ENCODE results near the gene ZNF507. TPM values are rescaled to one million over a fixed set of nuclear protein-coding genes. Genes with fewer than 3 reads are reported as not detected.

Gene ZNF507
- total RNA-seq, 1 donor from 2014 or later, result 27.5 TPM

DNA sequence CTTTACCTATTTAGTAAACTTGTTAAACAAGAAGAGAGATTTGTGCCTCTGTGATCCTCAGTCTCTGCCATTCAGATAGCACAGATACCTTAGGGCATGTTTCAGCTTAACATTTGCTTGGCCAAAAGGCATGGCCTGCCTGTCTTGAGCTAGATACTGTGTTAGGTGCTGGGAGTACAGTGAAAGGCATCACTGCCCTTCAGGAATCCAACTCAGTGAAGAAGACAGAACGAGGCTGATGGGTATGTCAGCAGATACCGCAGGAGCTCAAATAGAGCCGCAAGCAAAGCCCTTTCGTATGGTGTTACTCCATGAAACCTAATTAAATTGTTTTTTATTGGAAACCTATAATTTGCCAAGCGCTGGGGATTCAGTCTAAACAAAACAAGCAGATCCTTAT lies 12.9 kb downstream of the ZNF507 start:
- Histone ChIP-seq H3K27ac (no peak overlapping the region), H3K36me3 (peaks cover 0 to 61% of the 10 kb centered on the region in 2 donors), H3K9me3 (no peaks in the 10 kb centered on the region), H3K4me3 (no peak overlapping the region), H3K27me3 (no peaks in the 10 kb centered on the region), H3K4me1 (peaks cover 13% of the 10 kb centered on the region)
- intact Hi-C loops (cut with DNase I), result no loop called here
- DNase-seq (ENCODE audit: extremely low spot score in 2 of 2), result no peak
- no peak for TF ChIP-seq POLR2AphosphoS5 (IDR thresholded peaks at IDR 0.05; ENCODE audit: insufficient read depth in 1 of 2, low read depth in 1 of 2)
- TF ChIP-seq, protein P1, sequence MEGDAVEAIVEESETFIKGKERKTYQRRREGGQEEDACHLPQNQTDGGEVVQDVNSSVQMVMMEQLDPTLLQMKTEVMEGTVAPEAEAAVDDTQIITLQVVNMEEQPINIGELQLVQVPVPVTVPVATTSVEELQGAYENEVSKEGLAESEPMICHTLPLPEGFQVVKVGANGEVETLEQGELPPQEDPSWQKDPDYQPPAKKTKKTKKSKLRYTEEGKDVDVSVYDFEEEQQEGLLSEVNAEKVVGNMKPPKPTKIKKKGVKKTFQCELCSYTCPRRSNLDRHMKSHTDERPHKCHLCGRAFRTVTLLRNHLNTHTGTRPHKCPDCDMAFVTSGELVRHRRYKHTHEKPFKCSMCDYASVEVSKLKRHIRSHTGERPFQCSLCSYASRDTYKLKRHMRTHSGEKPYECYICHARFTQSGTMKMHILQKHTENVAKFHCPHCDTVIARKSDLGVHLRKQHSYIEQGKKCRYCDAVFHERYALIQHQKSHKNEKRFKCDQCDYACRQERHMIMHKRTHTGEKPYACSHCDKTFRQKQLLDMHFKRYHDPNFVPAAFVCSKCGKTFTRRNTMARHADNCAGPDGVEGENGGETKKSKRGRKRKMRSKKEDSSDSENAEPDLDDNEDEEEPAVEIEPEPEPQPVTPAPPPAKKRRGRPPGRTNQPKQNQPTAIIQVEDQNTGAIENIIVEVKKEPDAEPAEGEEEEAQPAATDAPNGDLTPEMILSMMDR (IDR thresholded peaks at IDR 0.05), result no peak
- TF ChIP-seq POLR2A (IDR thresholded peaks at IDR 0.05), result no peak

DNA sequence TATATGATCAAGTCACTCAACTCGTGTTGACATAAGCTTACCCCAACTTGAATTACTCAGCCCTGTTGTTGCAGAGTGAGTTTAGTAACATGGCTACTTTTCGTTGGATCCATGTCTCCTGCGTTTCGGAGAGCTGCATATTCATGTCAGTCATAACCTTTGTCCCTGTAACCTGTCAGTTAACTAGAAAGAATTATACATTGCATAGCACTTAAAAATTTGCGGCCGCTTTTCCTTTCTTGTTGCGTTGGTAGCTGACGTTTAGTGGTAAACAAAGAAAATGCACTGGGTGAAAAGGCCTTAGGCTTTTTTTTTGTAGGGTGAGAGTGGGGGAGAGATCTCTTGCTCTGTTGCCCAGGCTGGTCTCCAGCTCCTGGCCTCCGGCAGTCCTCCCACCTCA lies 14.2 kb downstream of the ZNF507 start:
- TF ChIP-seq POLR2AphosphoS5 (IDR thresholded peaks at IDR 0.05; ENCODE audit: insufficient read depth in 1 of 2, low read depth in 1 of 2) (no peak), POLR2A (IDR thresholded peaks at IDR 0.05) (no peak)
- TF ChIP-seq, protein P1 (IDR thresholded peaks at IDR 0.05), result no peak
- Histone ChIP-seq H3K27ac (no peak overlapping the region), H3K27me3 (no peaks in the 10 kb centered on the region), H3K36me3 (peaks cover 0 to 49% of the 10 kb centered on the region in 2 donors), H3K4me3 (no peak overlapping the region), H3K9me3 (no peaks in the 10 kb centered on the region), H3K4me1 (peaks cover 19% of the 10 kb centered on the region)
- DNase-seq (ENCODE audit: extremely low spot score in 2 of 2), result no peak
- intact Hi-C loops (cut with DNase I), result no loop called here

DNA sequence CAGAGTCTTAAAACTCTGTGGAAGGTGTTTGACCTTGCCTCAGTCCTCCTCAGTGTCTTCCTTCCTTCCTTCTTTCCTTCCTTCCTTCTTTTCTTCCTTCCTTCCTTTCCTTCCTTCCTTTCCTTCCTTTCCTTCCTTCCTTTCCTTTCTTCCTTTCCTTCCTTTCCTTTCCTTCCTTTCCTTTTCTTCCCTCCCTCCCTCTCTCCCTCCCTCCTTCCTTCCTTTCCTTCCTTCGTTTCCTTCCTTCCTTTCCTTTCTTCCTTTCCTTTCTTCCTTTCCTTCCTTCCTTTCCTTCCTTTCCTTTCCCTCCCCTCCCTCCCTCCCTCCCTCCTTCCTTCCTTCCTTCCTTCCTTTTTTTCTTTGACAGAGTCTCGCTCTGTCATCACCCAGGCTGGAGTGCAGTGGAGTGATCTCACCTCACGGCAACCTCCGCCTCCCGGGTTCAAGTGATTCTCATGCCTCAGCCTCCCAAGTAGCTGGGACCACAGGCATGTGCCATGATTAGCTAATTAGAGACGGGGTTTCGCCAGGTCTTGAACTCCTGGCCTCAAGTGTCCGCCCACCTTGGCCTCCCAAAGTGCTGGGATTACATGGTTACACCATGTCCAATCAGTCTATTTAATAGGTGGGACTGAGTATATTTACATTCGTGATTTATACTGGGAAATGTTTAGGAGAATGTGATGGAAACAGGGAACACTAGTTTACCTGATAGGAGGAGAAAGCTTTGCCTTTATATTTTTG lies 16.3 kb downstream of the ZNF507 start:
- H3K27ac ChIP-seq, result no peak overlapping the region
- DNase-seq (ENCODE audit: extremely low spot score in 2 of 2), result no peak
- intact Hi-C loops (cut with DNase I), result no loop called here

DNA sequence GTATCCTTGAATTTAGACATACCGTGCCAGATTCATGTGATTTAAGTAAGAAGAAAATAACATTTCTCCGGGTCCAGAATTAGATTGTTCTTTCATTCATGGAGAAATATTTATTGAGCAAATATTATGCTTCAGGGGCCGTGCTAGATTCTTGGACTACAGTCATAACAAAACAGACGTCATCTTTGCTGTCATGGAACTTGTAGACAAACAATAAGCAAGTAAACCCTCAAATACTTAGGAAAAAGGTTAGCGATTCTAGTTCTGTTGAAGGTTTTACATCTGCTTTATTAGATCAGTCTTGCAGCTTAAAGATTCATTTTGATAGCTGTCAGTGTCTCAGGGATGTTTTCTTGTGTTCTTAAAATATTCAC lies 16.9 kb downstream of the ZNF507 start:
- no peak overlapping the region for H3K27ac ChIP-seq
- H3K4me1 ChIP-seq, result peaks cover 19% of the 10 kb centered on the region
- intact Hi-C loops (cut with DNase I), result no loop called here
- peaks cover 0 to 38% of the 10 kb centered on the region in 2 donors for H3K36me3 ChIP-seq
- no peaks in the 10 kb centered on the region for H3K27me3 ChIP-seq
- no peaks in the 10 kb centered on the region for H3K9me3 ChIP-seq
- DNase-seq (ENCODE audit: extremely low spot score in 2 of 2), result no peak
- no peak overlapping the region for H3K4me3 ChIP-seq
- TF ChIP-seq, protein P1 (IDR thresholded peaks at IDR 0.05), result no peak
- TF ChIP-seq POLR2AphosphoS5 (IDR thresholded peaks at IDR 0.05; ENCODE audit: insufficient read depth in 1 of 2, low read depth in 1 of 2), result no peak
- no peak for TF ChIP-seq POLR2A (IDR thresholded peaks at IDR 0.05)

More for the DNA sequence above, 16.3 kb downstream of the ZNF507 start:
- Histone ChIP-seq H3K27me3 (no peaks in the 10 kb centered on the region), H3K4me1 (peaks cover 19% of the 10 kb centered on the region), H3K4me3 (no peak overlapping the region), H3K9me3 (no peaks in the 10 kb centered on the region), H3K36me3 (peaks cover 0 to 44% of the 10 kb centered on the region in 2 donors)
- TF ChIP-seq POLR2AphosphoS5 (IDR thresholded peaks at IDR 0.05; ENCODE audit: insufficient read depth in 1 of 2, low read depth in 1 of 2) (no peak), POLR2A (IDR thresholded peaks at IDR 0.05) (no peak)
- TF ChIP-seq, protein P1 (IDR thresholded peaks at IDR 0.05), result no peak

DNA sequence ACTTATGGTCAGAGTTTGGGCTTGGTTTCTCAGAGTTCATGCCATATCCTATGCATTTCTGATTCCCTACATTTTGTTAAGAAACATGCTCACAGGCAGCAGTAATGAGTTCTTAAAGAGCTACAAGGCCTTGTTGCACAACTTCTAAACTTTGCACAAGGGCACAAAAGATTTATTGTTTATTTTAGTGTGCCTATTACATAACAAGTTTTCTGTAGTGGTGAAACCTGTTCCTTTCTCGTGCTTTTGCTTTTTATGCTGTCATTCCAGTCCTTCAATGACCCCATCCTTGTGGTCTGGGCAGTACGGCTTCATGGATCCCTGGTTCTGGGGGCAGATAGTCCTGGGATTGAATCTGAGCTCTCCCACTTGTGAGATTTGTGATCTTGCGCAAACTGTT lies 17.8 kb downstream of the ZNF507 start:
- Histone ChIP-seq H3K27me3 (no peaks in the 10 kb centered on the region), H3K4me3 (no peak overlapping the region), H3K4me1 (peaks cover 19% of the 10 kb centered on the region), H3K27ac (peak overlapping the region; percentile 20), H3K36me3 (peaks cover 0 to 31% of the 10 kb centered on the region in 2 donors), H3K9me3 (no peaks in the 10 kb centered on the region)
- intact Hi-C loops (cut with DNase I), result no loop called here
- DNase-seq (ENCODE audit: extremely low spot score in 2 of 2), result no peak
- TF ChIP-seq POLR2AphosphoS5 (IDR thresholded peaks at IDR 0.05; ENCODE audit: insufficient read depth in 1 of 2, low read depth in 1 of 2), result peak in 1 of 2 donors; percentile 56
- TF ChIP-seq POLR2A (IDR thresholded peaks at IDR 0.05), result no peak
